MCF 10A (cell line): ENCODE data around the gene SSRP1. TPM values are rescaled to one million over a fixed set of nuclear protein-coding genes. Genes with fewer than 3 reads are reported as not detected.
"Not testable (repeated sequence)": the region's sequence is repeated elsewhere in the genome, so short reads cannot be mapped to it uniquely, and the experiment has no call there.

Experiments used
- BruUV-seq: library from RNA; stranded (reverse); fragments of 400-500 nt; replicated peaks from 2 replicates; lab custom pipeline; 2021; lab: Mats Ljungman, UMichigan
- CTCF ChIA-PET: fragments of 300-600 bp; sonication (Branson Sonifier 250); formaldehyde crosslinking; extraction: SDS; loops from one replicate; lab custom pipeline; 2021; ENCODE audit warnings: antibody characterized with exemption, inconsistent platforms; lab: Yijun Ruan, JAX
- POLR2A ChIA-PET: fragments of 300-600, 350-650 bp; sonication (Branson Sonifier 250); formaldehyde crosslinking; extraction: SDS; loops from one replicate; lab custom pipeline; 2020; ENCODE audit warnings: antibody characterized with exemption, inconsistent platforms; lab: Yijun Ruan, JAX
- DNase-seq: peaks from one replicate; pipeline ENCODE4 v3.0.0-alpha.2; 2018; ENCODE audit not compliant: unreplicated experiment
- H3K27ac Mint-ChIP-seq: one replicate; pipeline ENCODE4 v1.8.0; 2022; ENCODE audit warnings: mild to moderate bottlenecking, low read depth, mixed read lengths; ENCODE audit not compliant: unreplicated experiment
- H3K27me3 Mint-ChIP-seq: one replicate; pipeline ENCODE4 v1.8.0; 2022; ENCODE audit warnings: mixed read lengths; ENCODE audit not compliant: insufficient read depth, unreplicated experiment
- H3K36me3 Mint-ChIP-seq: one replicate; pipeline ENCODE4 v1.8.0; 2022; ENCODE audit warnings: mild to moderate bottlenecking, moderate library complexity, mixed read lengths; ENCODE audit not compliant: insufficient read depth, unreplicated experiment
- H3K4me1 Mint-ChIP-seq: one replicate; pipeline ENCODE4 v1.8.0; 2022; ENCODE audit warnings: mixed read lengths; ENCODE audit not compliant: insufficient read depth, unreplicated experiment
- H3K4me3 Mint-ChIP-seq: one replicate; pipeline ENCODE4 v1.8.0; 2022; ENCODE audit warnings: mild to moderate bottlenecking, moderate library complexity, mixed read lengths; ENCODE audit not compliant: unreplicated experiment
- H3K9me3 Mint-ChIP-seq: one replicate; pipeline ENCODE4 v1.8.0; 2022; ENCODE audit warnings: mixed read lengths; ENCODE audit not compliant: unreplicated experiment
- intact Hi-C: fragments of 100-400 bp; cut with micrococcal nuclease; formaldehyde crosslinking; loops from 2 replicates; pipeline ENCODE4 v1.14.1; 2022
- total RNA-seq: library from RNA; stranded (reverse); gene quantifications from 2 replicates; pipeline ENCODE4 v1.2.3, GENCODE V29; 2022
- TF ChIP-seq, protein P1 (sequence below): fragments of 200-600 bp; IDR thresholded peaks from one replicate; pipeline ENCODE4 v1.8.0; 2022; ENCODE audit warnings: antibody characterized with exemption, mild to moderate bottlenecking; ENCODE audit not compliant: unreplicated experiment

The SSRP1 gene
- total RNA-seq, 1 experiment from 2014 or later, result 229 TPM

DNA sequence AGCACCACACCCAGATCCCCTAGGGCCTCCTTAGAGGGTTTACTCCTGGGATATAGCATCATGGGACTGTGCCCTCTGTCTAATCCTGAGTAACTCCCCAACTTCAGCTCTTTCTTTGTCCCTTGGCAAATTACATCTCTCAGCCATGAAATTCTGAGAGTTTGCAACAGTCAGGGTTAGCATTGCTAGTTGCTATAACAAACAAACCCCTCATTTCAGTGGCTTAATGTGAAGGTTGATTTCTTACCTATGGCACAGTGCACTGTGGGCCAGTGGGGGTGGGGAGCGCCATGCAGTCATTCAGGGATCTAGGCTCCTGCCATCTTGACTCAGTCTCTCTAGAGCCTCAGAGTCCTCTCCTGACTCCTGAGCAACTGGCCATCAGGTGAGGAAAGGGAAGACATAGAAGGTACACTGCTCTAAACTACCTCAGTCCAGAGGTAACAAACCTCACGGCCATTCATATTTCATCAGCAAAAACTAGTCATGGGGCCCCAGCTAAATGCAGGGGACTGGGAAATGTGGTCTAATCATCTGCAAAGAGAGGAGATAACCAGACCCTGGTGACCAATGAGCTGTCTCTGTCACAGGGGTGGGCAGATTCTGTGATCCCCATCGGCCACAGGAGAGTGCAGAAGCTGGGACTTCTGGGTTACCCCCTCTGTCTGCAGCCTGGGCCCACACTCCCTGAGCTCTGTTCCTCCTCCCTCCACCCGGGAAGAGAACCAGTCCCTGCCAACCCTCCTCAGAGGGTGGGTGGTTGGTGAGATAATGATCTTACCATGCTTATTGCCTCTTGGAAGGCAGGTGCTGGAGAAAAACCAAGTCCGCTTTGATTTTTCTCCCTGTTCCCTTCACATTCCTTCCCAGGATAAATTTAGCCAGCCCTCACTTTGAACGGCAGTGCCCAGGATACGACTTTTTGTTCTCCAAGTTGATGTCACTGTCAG lies 27.7 kb upstream of the SSRP1 start:
- TF ChIP-seq, protein P1, sequence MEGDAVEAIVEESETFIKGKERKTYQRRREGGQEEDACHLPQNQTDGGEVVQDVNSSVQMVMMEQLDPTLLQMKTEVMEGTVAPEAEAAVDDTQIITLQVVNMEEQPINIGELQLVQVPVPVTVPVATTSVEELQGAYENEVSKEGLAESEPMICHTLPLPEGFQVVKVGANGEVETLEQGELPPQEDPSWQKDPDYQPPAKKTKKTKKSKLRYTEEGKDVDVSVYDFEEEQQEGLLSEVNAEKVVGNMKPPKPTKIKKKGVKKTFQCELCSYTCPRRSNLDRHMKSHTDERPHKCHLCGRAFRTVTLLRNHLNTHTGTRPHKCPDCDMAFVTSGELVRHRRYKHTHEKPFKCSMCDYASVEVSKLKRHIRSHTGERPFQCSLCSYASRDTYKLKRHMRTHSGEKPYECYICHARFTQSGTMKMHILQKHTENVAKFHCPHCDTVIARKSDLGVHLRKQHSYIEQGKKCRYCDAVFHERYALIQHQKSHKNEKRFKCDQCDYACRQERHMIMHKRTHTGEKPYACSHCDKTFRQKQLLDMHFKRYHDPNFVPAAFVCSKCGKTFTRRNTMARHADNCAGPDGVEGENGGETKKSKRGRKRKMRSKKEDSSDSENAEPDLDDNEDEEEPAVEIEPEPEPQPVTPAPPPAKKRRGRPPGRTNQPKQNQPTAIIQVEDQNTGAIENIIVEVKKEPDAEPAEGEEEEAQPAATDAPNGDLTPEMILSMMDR, result no peak

DNA sequence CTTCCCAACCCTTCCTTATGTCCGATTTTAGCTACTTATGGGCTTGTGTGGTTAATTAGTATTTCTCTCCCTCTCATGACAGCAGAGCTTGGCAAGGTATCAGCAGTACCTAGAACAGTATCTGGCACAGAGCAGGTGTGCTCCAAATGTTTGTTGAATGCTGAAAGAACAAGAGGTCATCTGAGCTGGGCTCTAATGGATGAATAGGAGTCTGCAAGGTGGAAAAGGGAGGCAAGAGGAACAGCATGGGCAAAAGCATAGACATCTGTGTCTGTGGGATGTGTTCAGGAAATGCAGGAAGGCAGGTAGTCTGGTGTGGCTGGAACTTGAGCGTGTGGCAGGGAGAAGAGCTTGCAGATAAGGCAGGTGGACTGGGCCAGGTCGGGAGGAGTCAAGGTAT lies 26.2 kb upstream of the SSRP1 start:
- H3K4me1 Mint-ChIP-seq, result no peaks in the 10 kb centered on the region
- intact Hi-C loops, result no loop called here
- no peaks in the 10 kb centered on the region for H3K27me3 Mint-ChIP-seq
- H3K27ac Mint-ChIP-seq, result no peak overlapping the region
- ChIA-PET POLR2A (no interaction called here), CTCF (interaction anchor here (0.6 to 9.3 kb wide), 5 partner anchors 14 to 311 kb away, joined by 3 to 84 read pairs (median 3); no protein-coding TSS in a partner anchor)
- no peaks in the 10 kb centered on the region for H3K9me3 Mint-ChIP-seq
- H3K4me3 Mint-ChIP-seq, result no peak overlapping the region
- no peaks in the 10 kb centered on the region for H3K36me3 Mint-ChIP-seq
- DNase-seq, result no peak
- TF ChIP-seq, protein P1, result no peak
- BruUV-seq, result no TSS peak

More for the DNA sequence above, 27.7 kb upstream of the SSRP1 start:
- H3K4me1 Mint-ChIP-seq, result peaks cover 3% of the 10 kb centered on the region
- ChIA-PET POLR2A (interaction anchor here (0.5 kb wide), 1 partner anchor 89 kb away, joined by 3 read pairs; no protein-coding TSS in a partner anchor), CTCF (interaction anchor here (0.8 to 9.3 kb wide), 4 partner anchors 16 to 280 kb away, joined by 3 to 84 read pairs (median 4); no protein-coding TSS in a partner anchor)
- H3K27ac Mint-ChIP-seq, result no peak overlapping the region
- H3K27me3 Mint-ChIP-seq, result no peaks in the 10 kb centered on the region
- H3K4me3 Mint-ChIP-seq, result no peak overlapping the region
- intact Hi-C loops, result no loop called here
- no peaks in the 10 kb centered on the region for H3K9me3 Mint-ChIP-seq
- no TSS peak for BruUV-seq
- no peaks in the 10 kb centered on the region for H3K36me3 Mint-ChIP-seq
- DNase-seq, result no peak

DNA sequence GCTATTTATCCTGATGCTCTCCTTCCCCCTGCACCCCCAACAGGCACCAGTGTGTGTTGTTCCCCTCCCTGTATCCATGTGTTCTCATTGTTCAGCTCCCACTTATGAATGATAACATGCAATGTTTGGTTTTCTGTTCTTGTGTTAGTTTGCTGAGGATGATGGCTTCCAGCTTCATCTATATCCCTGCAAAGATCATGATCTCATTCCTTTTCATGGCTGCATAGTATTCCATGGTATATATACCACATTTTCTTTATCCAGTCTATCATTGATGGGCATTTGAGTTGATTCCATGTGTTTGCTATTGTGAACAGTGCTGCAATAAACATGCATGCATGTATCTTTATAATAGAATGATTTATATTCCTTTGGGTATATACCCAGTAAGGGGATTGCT lies 25.7 kb upstream of the SSRP1 start:
- POLR2A ChIA-PET, intact Hi-C loops, BruUV-seq, H3K27me3 Mint-ChIP-seq, H3K27ac Mint-ChIP-seq, DNase-seq, H3K4me1 Mint-ChIP-seq, H3K4me3 Mint-ChIP-seq, H3K36me3 Mint-ChIP-seq, H3K9me3 Mint-ChIP-seq: not testable (repeated sequence)
- CTCF ChIA-PET, result interaction anchor here (9.3 kb wide), 1 partner anchor 14 kb away, joined by 84 read pairs; no protein-coding TSS in a partner anchor

DNA sequence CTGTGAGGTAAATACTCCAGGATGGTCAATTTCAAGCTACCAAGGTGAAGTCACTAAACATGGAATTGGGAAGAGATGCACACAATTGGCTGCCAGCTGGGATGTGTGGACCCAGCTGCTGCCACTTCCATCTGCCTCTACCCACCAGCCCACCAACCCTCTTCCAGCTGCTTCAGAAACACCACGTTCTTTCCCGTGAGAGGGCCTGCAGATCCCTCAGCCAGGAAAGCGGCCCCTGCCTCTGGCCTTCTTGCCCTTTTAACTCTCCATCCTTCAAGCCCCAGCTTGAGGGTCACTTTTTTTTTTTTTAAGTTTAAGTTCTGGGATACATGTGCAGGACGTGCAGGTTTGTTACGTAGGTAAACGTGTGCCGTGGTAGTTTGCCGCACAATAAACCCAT lies 25.3 kb upstream of the SSRP1 start:
- no peak overlapping the region for H3K27ac Mint-ChIP-seq

More for the DNA sequence above, 25.3 kb upstream of the SSRP1 start:
- Mint-ChIP-seq H3K36me3 (no peaks in the 10 kb centered on the region), H3K9me3 (no peaks in the 10 kb centered on the region), H3K27me3 (no peaks in the 10 kb centered on the region), H3K4me3 (no peak overlapping the region), H3K4me1 (no peaks in the 10 kb centered on the region)
- DNase-seq, result no peak
- intact Hi-C loops, result no loop called here
- ChIA-PET CTCF (interaction anchor here (0.6 to 9.3 kb wide), 2 partner anchors 13 to 1698 kb away, joined by 3 to 84 read pairs; no protein-coding TSS in a partner anchor), POLR2A (no interaction called here)
- BruUV-seq, result no TSS peak
- TF ChIP-seq, protein P1, result no peak
